Loucy (cell line): ENCODE results near the gene MYOM3.

Experiments used
- H2AFZ ChIP-seq: fragments of 200-600 bp; sonication (generic); 2 replicates; pipeline ENCODE4 v1.6.0; 2016; ENCODE audit warnings: antibody characterized with exemption, mild to moderate bottlenecking, low read length, moderate library complexity
- H3F3A ChIP-seq: fragments of 200-600 bp; 2 replicates; pipeline ENCODE4 v1.6.0; 2016; ENCODE audit warnings: antibody characterized with exemption, low read depth, mild to moderate bottlenecking
- H3K27me3 ChIP-seq: fragments of 200-600 bp; sonication (generic); 2 replicates; pipeline ENCODE4 v1.6.1; 2014; ENCODE audit warnings: low read length, mild to moderate bottlenecking; ENCODE audit not compliant: insufficient read depth, poor library complexity, severe bottlenecking
- H3K36me3 ChIP-seq: fragments of 200-600 bp; sonication (generic); 2 replicates; pipeline ENCODE4 v1.6.1; 2016; ENCODE audit warnings: low read length; ENCODE audit not compliant: insufficient read depth
- H3K4me1 ChIP-seq: fragments of 200-600 bp; sonication (generic); 2 replicates; pipeline ENCODE4 v1.5.1; 2014; ENCODE audit warnings: low read length, mild to moderate bottlenecking; ENCODE audit not compliant: insufficient read depth, poor library complexity, severe bottlenecking
- H3K4me2 ChIP-seq: fragments of 200-600 bp; sonication (generic); 2 replicates; pipeline ENCODE4 v1.6.0; 2014; ENCODE audit warnings: antibody characterized with exemption, low read length, low read depth, mild to moderate bottlenecking; ENCODE audit not compliant: poor library complexity, severe bottlenecking
- H3K4me3 ChIP-seq: fragments of 200-600 bp; sonication (generic); 2 replicates; pipeline ENCODE4 v1.5.1; 2014; ENCODE audit warnings: low read length, mild to moderate bottlenecking, mixed read lengths; ENCODE audit not compliant: poor library complexity, severe bottlenecking
- H3K79me2 ChIP-seq: fragments of 200-600 bp; sonication (generic); 2 replicates; pipeline ENCODE4 v1.6.1; 2014; ENCODE audit warnings: low read length; ENCODE audit not compliant: insufficient read depth
- H3K9ac ChIP-seq: fragments of 200-600 bp; sonication (generic); 2 replicates; pipeline ENCODE4 v1.6.0; 2014; ENCODE audit warnings: mild to moderate bottlenecking, low read depth, low read length, moderate library complexity; ENCODE audit not compliant: poor library complexity, severe bottlenecking
- H3K9me2 ChIP-seq: fragments of 200-600 bp; sonication (generic); replicated peaks from 2 replicates; pipeline ENCODE4 v1.6.1; 2016; ENCODE audit warnings: low read depth, low read length, mixed read lengths
- H3K9me3 ChIP-seq: fragments of 200-600 bp; sonication (generic); 2 replicates; pipeline ENCODE4 v1.6.1; 2014; ENCODE audit warnings: mild to moderate bottlenecking, antibody characterized with exemption, low read length, low read depth; ENCODE audit not compliant: insufficient read depth
- H4K20me1 ChIP-seq: fragments of 200-600 bp; sonication (generic); 2 replicates; pipeline ENCODE4 v1.6.0; 2014; ENCODE audit warnings: antibody characterized with exemption, low read length, mild to moderate bottlenecking; ENCODE audit not compliant: insufficient read depth, poor library complexity, severe bottlenecking
- CTCF ChIP-seq: fragments of 200-600 bp; sonication (generic); conservative IDR thresholded peaks from 2 replicates; pipeline ENCODE4 v1.5.1; 2014; ENCODE audit warnings: mild to moderate bottlenecking, antibody characterized with exemption, low read length
- EZH2phosphoT487 ChIP-seq: fragments of 200-600 bp; IDR thresholded peaks from 2 replicates; pipeline ENCODE4 v1.6.1; 2018; ENCODE audit warnings: antibody characterized with exemption, mild to moderate bottlenecking, moderate library complexity, borderline replicate concordance

Gene MYOM3

GRCh38 chr1:24154215-24154614 is 42.3 kb upstream of the MYOM3 start:
- Histone ChIP-seq H2AFZ (no peak overlapping the region), H3K9me3 (no peaks in the 10 kb centered on the region), H3K4me2 (no peak overlapping the region), H4K20me1 (no peaks in the 10 kb centered on the region), H3K27me3 (no peaks in the 10 kb centered on the region), H3K9me2 (no peaks in the 10 kb centered on the region), H3K79me2 (no peaks in the 10 kb centered on the region), H3F3A (no peaks in the 10 kb centered on the region), H3K4me3 (no peak overlapping the region), H3K36me3 (no peaks in the 10 kb centered on the region), H3K4me1 (peaks cover 4% of the 10 kb centered on the region), H3K9ac (no peak overlapping the region)
- TF ChIP-seq EZH2phosphoT487 (no peak), CTCF (no peak)

GRCh38 chr1:24152631-24153494 is 40.9 kb upstream of the MYOM3 start:
- TF ChIP-seq EZH2phosphoT487: no peak
- TF ChIP-seq CTCF: no peak
- H2AFZ ChIP-seq: no peak overlapping the region
- peaks cover 4% of the 10 kb centered on the region for H3K4me1 ChIP-seq
- no peaks in the 10 kb centered on the region for H3K9me2 ChIP-seq
- no peaks in the 10 kb centered on the region for H3K27me3 ChIP-seq
- no peak overlapping the region for H3K4me3 ChIP-seq
- H3K9ac ChIP-seq: no peak overlapping the region
- no peaks in the 10 kb centered on the region for H3K36me3 ChIP-seq
- no peaks in the 10 kb centered on the region for H3F3A ChIP-seq
- no peaks in the 10 kb centered on the region for H4K20me1 ChIP-seq
- H3K9me3 ChIP-seq: no peaks in the 10 kb centered on the region
- H3K4me2 ChIP-seq: no peak overlapping the region
- H3K79me2 ChIP-seq: no peaks in the 10 kb centered on the region

GRCh38 chr1:24151175-24151533 is 39.2 kb upstream of the MYOM3 start:
- H3K9me3 ChIP-seq: no peaks in the 10 kb centered on the region
- no peaks in the 10 kb centered on the region for H3K36me3 ChIP-seq
- H2AFZ ChIP-seq: peak overlapping the region; percentile 95
- H3K9ac ChIP-seq: no peak overlapping the region
- H3F3A ChIP-seq: no peaks in the 10 kb centered on the region
- H3K79me2 ChIP-seq: no peaks in the 10 kb centered on the region
- H3K4me2 ChIP-seq: peak overlapping the region; percentile 67
- peaks cover 4% of the 10 kb centered on the region for H3K4me1 ChIP-seq
- no peaks in the 10 kb centered on the region for H3K9me2 ChIP-seq
- no peak overlapping the region for H3K4me3 ChIP-seq
- no peaks in the 10 kb centered on the region for H4K20me1 ChIP-seq
- TF ChIP-seq CTCF (no peak), EZH2phosphoT487 (no peak)
- no peaks in the 10 kb centered on the region for H3K27me3 ChIP-seq
